H54 (cell line): ENCODE results near the gene ACOX1.
"Not testable (repeated sequence)": the region's sequence is repeated elsewhere in the genome, so short reads cannot be mapped to it uniquely, and the experiment has no call there.

Source experiments
- DNase-seq: peaks from one replicate; pipeline ENCODE4 v3.0.0; 2011; ENCODE audit warnings: low spot score, mixed read lengths; ENCODE audit not compliant: insufficient read length
- FAIRE-seq: peaks from 3 replicates; lab custom pipeline; 2011; peaks lifted over from hg19 to GRCh38; lab: Jason Lieb, UNC
- POLR2A ChIP-seq: IDR thresholded peaks from 2 replicates; pipeline ENCODE4 v1.6.1; 2011; ENCODE audit warnings: low read depth, mild to moderate bottlenecking, low read length

Gene ACOX1

DNA sequence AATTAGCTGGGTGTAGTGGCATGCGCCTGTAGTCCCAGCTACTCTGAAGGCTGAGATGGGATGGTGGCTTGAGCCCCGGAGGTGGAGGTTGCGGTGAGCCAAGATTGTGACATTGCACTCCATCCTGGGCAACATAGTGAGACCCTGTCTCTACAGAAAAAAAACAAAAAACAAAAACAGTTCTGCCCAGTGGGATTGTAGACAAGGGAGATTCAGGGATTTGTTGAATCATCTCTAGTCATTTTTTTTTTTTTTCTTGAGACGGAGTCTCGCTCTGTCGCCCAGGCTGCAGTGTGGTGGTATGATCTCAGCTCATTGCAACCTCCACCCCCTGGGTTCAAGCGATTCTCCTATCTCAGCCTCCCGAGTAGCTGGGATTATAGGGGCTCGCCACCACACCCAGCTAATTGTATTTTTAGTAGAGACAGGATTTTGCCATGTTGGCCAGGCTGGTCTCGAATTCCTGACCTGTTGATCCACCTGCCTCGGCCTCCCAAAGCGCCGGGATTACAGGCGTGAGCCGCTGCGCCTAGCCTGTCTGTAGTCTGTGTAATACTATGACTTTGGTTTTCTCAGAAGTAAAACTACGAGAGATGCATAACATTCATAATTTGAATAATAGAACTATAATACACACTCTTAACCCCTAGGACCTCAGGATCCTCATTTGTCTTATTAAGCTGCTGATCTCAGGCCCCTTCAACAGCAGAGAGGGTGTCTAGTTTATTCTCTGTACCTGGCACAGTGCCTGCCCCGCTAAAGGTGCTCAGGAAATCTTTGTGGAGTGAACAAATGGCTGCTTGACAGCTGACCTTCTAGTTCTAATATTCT lies 1.4 kb upstream of the ACOX1 start:
- DNase-seq (no peak), FAIRE-seq (no peak)
- TF ChIP-seq POLR2A: no peak

- FAIRE-seq (no peak), DNase-seq (no peak)
- TF ChIP-seq POLR2A: no peak
These were observed 780 bp upstream of the ACOX1 start for GRCh38 chr17:75979705-75980187.

GRCh38 chr17:75976175-75976848 lies 2.7 kb downstream of the ACOX1 start:
- DNase-seq (no peak), FAIRE-seq (no peak)

GRCh38 chr17:75975757-75976174 lies 3.2 kb downstream of the ACOX1 start:
- no peak for FAIRE-seq
- DNase-seq: no peak
- TF ChIP-seq POLR2A: no peak

More at GRCh38 chr17:75976175-75976848, 2.7 kb downstream of the ACOX1 start:
- TF ChIP-seq POLR2A: no peak

- not testable (repeated sequence) for DNase-seq, FAIRE-seq
These were observed 3.8 kb downstream of the ACOX1 start for GRCh38 chr17:75975187-75975586.

DNA sequence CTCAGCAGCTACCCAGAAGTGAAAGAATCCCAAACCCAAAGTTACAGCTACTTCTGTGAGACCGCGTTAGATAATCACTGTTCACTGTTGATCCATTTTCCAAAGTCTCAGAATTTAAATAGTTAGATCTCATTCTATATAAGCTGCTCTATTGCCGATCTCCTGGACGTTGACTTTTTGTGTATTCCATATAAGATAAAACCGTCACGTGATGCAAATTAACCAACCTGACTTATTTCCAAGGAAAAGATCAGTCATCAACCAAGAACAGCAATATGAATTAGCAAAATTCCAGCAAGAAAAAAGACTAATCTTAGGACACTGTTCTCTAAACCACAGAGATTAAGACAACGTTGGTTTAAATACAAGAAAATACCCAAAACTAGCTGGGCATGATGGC lies 8.3 kb downstream of the ACOX1 start:
- FAIRE-seq (no peak), DNase-seq (no peak)
- TF ChIP-seq POLR2A: no peak

DNA sequence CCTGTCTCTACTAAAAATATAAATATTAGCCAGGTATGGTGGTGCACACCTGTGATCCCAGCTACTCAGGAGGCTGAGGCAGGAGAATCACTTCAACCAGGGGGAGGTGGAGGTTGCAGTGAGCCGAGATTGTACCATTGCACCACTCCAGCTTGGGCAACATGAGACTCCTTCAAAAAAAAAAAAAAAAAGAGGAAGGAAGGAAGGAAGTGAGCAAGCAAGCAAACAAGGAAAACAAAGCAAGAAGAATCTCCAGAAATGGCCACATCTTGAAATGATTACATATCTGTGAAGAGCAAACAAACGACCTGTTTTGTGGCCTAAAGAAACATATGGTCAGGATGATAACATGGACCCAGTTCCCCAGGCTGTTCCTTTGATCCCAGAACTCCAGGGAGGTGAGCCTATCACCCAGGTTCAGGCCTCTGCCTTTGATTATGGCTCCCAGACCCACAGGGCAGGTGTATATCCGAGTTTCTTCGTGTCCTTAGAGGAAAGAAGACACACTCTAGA lies 8.9 kb downstream of the ACOX1 start:
- DNase-seq (no peak), FAIRE-seq (no peak)
- TF ChIP-seq POLR2A: no peak

GRCh38 chr17:75969044-75969443 lies 9.9 kb downstream of the ACOX1 start:
- FAIRE-seq, DNase-seq: not testable (repeated sequence)

DNA sequence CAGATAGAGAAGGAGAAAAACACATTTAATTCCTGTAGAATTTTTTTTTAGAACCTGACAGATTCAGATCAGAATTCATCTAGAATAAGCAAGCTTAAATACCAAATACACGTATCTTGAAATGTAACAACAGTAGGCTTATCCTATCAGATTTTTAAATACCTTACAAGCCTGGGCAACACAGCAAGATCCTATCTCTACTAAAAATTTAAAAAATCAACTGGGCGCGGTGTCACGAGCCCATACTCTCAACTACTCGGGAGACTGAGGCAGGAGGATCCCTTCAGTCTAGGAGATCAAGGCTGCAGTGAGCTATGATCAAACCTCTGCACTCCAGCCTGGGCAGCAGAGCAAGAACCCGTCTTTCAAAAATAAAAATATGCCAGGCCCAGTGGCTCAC lies 13.5 kb downstream of the ACOX1 start:
- no peak for TF ChIP-seq POLR2A
- DNase-seq (no peak), FAIRE-seq (no peak)

DNA sequence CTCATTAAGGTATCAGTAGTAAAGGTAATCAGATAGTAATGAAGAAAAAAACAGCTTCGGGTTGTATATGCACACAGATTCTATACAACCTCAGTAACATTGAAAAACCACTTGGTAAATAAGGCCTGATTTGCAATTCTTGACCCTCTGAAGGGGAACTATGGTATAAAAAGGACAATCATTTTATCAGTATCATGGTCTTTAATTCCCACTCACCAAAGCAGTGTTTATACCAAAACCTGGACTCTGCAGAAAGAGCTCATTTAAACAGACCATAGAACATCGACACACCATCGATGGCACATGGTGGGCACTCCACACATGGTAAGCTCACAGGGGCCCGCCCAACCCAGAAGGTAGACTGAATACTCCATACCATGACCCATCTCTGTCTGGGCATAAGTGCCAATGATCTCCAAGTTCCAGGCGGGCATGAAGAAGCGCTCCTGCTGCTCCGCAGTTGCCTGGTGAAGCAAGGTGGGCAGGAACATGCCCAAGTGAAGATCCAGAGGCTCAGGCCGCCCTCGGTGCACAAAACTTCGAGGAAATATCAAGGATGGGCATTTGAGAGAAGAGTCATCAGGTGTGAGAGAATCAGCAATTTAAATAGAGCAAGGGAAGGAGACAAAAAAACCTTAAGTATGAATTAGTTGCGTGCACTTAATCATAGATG lies 19.0 kb downstream of the ACOX1 start:
- DNase-seq: no peak
- no peak for FAIRE-seq
- no peak for TF ChIP-seq POLR2A

- TF ChIP-seq POLR2A: no peak
- FAIRE-seq: no peak
- no peak for DNase-seq
These were observed 19.7 kb downstream of the ACOX1 start for GRCh38 chr17:75959051-75959838.

DNA sequence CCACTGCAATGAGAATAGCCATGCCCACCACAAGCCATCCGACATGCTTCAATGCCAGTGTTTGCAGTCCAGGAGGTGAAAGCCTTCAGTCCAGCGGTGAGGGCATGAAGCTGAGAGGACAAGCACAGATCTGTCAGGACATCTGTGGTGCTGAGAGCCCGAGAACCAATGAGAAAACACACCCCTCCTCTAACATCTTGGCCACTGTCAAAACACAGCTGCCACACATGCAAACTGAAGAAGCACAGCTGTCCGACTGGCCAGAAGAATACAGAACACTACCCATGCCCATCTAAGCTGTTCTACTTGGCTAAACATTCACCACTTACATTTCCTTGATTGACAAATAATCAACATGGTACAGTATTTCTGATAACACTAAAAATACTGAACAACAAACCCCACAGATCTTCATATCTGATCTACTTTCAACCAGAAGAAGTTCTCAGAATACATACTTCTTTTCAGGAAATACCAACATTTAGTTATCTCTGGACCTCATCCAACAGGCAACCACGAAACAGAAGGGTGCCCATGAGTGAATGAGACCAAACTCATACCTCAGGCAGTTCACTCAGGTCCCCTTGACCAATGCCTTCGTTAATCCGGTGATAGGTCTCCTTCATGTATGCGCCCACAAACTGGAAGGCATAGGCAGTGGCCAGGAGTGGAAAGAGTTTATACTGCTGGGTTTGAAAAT lies 28.0 kb downstream of the ACOX1 start:
- FAIRE-seq (no peak), DNase-seq (no peak)
- TF ChIP-seq POLR2A: no peak

- DNase-seq: no peak
- FAIRE-seq: no peak
- no peak for TF ChIP-seq POLR2A
These were observed 28.5 kb downstream of the ACOX1 start for GRCh38 chr17:75950421-75950820.
